Activated B cell treated with CpG ODN at 0.5 μM for 24 hours (primary cell): ENCODE results near the gene KCNH2. TPM values are rescaled to one million over a fixed set of nuclear protein-coding genes. Genes with fewer than 3 reads are reported as not detected.

Experiments used
- ATAC-seq: fragments of 200-7000 bp; cut with Tn5 transposase; one replicate; pipeline ENCODE4 v1.10.0; 2021; ENCODE audit warnings: low read depth, mild to moderate bottlenecking, moderate library complexity
- CTCF ChIA-PET: fragments of 350-600 bp; sonication (Branson Sonifier 250); formaldehyde crosslinking; loops from one replicate; lab custom pipeline; 2021; ENCODE audit warnings: antibody characterized with exemption; lab: Charles Lee
- POLR2A ChIA-PET: fragments of 350-600 bp; sonication (Branson Sonifier 250); formaldehyde crosslinking; loops from one replicate; lab custom pipeline; 2021; ENCODE audit warnings: antibody characterized with exemption; lab: Charles Lee
- DNase-seq: peaks from one replicate; pipeline ENCODE4 v3.0.0; 2022
- H3K27ac Mint-ChIP-seq: one replicate; pipeline ENCODE4 v1.8.0; 2020; ENCODE audit warnings: mixed read lengths
- H3K27me3 Mint-ChIP-seq: one replicate; pipeline ENCODE4 v1.8.0; 2021; ENCODE audit warnings: mixed read lengths
- H3K36me3 Mint-ChIP-seq: one replicate; pipeline ENCODE4 v1.8.0; 2021; ENCODE audit warnings: low read depth, mixed read lengths
- H3K4me1 Mint-ChIP-seq: one replicate; pipeline ENCODE4 v1.8.0; 2021; ENCODE audit warnings: mixed read lengths
- H3K4me3 Mint-ChIP-seq: one replicate; pipeline ENCODE4 v1.8.0; 2020; ENCODE audit warnings: mild to moderate bottlenecking, mixed read lengths
- H3K9me3 Mint-ChIP-seq: one replicate; pipeline ENCODE4 v1.8.0; 2020; ENCODE audit warnings: mixed read lengths
- intact Hi-C: fragments of 100-400 bp; cut with micrococcal nuclease; formaldehyde crosslinking; loops from one replicate; pipeline ENCODE4 v1.15.1; 2024
- total RNA-seq: library from RNA; stranded (reverse); gene quantifications from 2 replicates; pipeline ENCODE4 v1.2.3, GENCODE V29; 2022
- TF ChIP-seq, protein P1 (sequence below): fragments of 200-600 bp; IDR thresholded peaks from one replicate; pipeline ENCODE4 v1.8.0; 2022; ENCODE audit warnings: antibody characterized with exemption, mild to moderate bottlenecking

Gene KCNH2
- total RNA-seq, 1 donor from 2014 or later = 0.29 TPM

- ChIA-PET POLR2A (no interaction called here), CTCF (no interaction called here)
- ATAC-seq (no peak), DNase-seq (no peak)
- no peaks in the 10 kb centered on the region for H3K9me3 Mint-ChIP-seq
- no peak overlapping the region for H3K4me3 Mint-ChIP-seq
- H3K27ac Mint-ChIP-seq = no peak overlapping the region
- peaks cover 13% of the 10 kb centered on the region for H3K27me3 Mint-ChIP-seq
- intact Hi-C loops = no loop called here
- no peaks in the 10 kb centered on the region for H3K4me1 Mint-ChIP-seq
- no peaks in the 10 kb centered on the region for H3K36me3 Mint-ChIP-seq
- TF ChIP-seq, protein P1, sequence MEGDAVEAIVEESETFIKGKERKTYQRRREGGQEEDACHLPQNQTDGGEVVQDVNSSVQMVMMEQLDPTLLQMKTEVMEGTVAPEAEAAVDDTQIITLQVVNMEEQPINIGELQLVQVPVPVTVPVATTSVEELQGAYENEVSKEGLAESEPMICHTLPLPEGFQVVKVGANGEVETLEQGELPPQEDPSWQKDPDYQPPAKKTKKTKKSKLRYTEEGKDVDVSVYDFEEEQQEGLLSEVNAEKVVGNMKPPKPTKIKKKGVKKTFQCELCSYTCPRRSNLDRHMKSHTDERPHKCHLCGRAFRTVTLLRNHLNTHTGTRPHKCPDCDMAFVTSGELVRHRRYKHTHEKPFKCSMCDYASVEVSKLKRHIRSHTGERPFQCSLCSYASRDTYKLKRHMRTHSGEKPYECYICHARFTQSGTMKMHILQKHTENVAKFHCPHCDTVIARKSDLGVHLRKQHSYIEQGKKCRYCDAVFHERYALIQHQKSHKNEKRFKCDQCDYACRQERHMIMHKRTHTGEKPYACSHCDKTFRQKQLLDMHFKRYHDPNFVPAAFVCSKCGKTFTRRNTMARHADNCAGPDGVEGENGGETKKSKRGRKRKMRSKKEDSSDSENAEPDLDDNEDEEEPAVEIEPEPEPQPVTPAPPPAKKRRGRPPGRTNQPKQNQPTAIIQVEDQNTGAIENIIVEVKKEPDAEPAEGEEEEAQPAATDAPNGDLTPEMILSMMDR = no peak
These were observed 27.5 kb downstream of the KCNH2 start for GRCh38 chr7:150950496-150951180.

- Mint-ChIP-seq H3K9me3 (no peaks in the 10 kb centered on the region), H3K36me3 (no peaks in the 10 kb centered on the region), H3K4me3 (no peak overlapping the region), H3K27ac (no peak overlapping the region), H3K4me1 (no peaks in the 10 kb centered on the region), H3K27me3 (peaks cover 15% of the 10 kb centered on the region)
- intact Hi-C loops = no loop called here
- DNase-seq (no peak), ATAC-seq (no peak)
- TF ChIP-seq, protein P1 = no peak
- CTCF ChIA-PET = no interaction called here
- POLR2A ChIA-PET = no interaction called here
These were observed 28.1 kb downstream of the KCNH2 start for GRCh38 chr7:150949971-150950491.

DNA sequence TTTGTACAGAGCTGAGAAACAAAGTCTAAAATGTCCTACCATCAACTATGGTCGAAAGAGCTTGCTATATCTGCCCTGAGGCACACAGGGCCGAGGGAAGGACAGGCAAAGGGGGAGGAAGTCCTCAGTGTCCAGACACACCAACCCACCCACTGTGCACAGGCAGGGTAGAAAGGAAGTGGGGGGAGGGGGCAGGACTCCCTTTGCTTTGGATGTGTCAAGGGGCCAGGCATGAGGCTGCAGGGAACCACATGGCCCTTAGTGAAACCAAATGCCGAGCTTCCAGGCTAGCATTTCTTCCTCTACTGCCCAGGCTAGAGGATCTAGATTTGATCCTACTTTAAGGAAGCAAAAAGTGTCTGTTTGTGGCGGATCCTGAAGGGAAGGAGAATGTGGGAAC lies 28.6 kb downstream of the KCNH2 start:
- Mint-ChIP-seq H3K4me3 (no peak overlapping the region), H3K4me1 (no peaks in the 10 kb centered on the region), H3K36me3 (no peaks in the 10 kb centered on the region), H3K9me3 (no peaks in the 10 kb centered on the region), H3K27ac (no peak overlapping the region), H3K27me3 (peaks cover 12% of the 10 kb centered on the region)
- ChIA-PET CTCF (no interaction called here), POLR2A (no interaction called here)
- ATAC-seq (no peak), DNase-seq (no peak)
- TF ChIP-seq, protein P1 = no peak
- intact Hi-C loops = no loop called here

DNA sequence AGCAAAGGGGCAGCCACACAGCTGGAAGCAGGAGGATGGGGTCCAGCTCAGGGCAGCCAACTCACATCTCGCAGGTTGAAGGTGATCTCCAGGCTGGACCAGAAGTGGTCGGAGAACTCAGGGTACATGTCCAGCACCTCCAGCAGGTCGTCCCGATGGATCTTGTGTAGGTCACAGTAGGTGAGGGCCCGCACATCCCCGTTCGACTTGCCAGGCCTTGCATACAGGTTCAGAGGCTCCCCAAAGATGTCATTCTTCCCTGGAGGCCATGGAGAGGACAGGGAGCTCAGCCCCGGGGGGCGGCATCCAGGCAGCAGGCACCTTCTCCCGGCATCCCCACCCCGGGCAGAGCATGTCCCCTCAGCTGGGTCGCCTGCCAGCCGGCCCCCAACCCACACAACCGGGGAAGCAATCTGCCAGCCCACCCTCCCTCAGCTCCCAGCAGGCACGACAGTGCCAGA lies 29.3 kb downstream of the KCNH2 start:
- no peak for ATAC-seq
- Mint-ChIP-seq H3K4me1 (no peaks in the 10 kb centered on the region), H3K36me3 (no peaks in the 10 kb centered on the region), H3K27ac (no peak overlapping the region), H3K27me3 (peaks cover 10% of the 10 kb centered on the region), H3K9me3 (no peaks in the 10 kb centered on the region), H3K4me3 (no peak overlapping the region)
- TF ChIP-seq, protein P1 = no peak
- intact Hi-C loops = no loop called here
- no peak for DNase-seq
- ChIA-PET CTCF (no interaction called here), POLR2A (no interaction called here)

DNA sequence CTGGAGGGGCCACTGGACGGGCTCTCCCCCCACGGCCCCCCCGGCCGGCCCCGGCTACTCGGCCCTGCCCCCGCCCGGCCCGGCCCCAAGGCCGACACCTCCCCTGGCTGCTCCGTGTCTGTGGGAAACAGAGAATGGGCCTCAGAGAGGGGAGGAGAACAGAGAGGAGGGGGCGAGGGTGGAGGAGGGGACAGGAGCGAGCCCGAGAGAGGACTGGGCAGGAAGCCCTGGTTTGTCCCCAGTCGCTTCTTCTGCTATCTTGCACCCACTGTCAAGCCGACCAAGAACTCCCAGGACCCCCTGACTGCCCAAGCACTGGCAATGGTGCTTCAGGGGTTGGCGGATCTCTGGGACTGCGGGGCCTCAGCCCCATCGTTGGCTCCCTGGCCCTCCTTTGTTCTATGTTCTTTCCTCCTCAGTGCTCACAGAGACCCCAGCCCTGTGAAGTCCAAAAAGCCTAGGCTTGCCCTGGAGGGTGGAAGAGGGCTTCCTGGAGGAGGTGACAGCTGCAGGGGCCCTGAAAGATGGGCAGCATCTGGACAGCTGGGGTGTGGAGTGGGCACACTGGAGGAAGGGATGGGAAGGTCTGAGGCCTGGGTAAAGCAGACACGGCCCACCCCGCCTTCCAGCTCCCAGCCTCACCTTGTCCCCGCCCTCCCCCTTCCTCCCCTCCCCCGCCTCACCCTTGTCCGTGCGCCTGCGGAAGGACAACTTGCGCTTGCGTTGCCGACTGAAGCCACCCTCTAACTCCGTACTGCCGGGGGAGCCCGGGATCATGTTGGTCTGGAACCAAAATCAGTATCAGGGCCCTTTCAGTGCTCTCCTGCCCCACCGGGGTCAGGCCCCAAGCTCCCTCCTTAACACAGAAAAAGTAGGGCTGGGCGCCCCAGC lies 30.1 kb downstream of the KCNH2 start:
- H3K9me3 Mint-ChIP-seq = no peaks in the 10 kb centered on the region
- TF ChIP-seq, protein P1 = no peak
- no peak for ATAC-seq
- H3K36me3 Mint-ChIP-seq = no peaks in the 10 kb centered on the region
- CTCF ChIA-PET = no interaction called here
- H3K4me1 Mint-ChIP-seq = no peaks in the 10 kb centered on the region
- H3K4me3 Mint-ChIP-seq = no peak overlapping the region
- intact Hi-C loops = no loop called here
- peaks cover 9% of the 10 kb centered on the region for H3K27me3 Mint-ChIP-seq
- no peak for DNase-seq
- no peak overlapping the region for H3K27ac Mint-ChIP-seq
- POLR2A ChIA-PET = no interaction called here
